GM21367 (cell line): ENCODE measurements around the gene PIK3R6.

ENCODE experiments used
- ATAC-seq: cut with Tn5 transposase; IDR thresholded peaks from one replicate; pipeline ENCODE4 v1.9.1; 2021; ENCODE audit not compliant: unreplicated experiment

The PIK3R6 gene

DNA sequence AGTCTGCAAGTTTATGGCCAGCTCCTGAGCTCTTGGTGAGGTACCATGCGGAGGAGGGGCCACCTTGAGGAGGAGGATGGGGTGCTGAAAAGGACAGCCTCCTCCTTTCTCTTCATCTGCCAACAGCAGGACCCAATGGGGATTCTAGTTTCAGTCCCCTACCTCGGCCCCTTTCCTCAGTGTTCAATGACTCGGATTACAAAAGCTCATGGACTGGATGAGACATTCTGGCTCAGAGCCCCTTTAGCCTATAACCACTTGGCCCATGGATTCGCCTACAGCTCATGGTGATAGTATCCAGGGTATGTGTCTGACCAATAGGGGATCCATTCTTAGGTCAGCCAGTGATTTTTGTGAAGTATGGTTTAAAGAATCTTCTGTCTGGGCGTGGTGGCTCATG is 8.5 kb upstream of the PIK3R6 start:
- no peak for ATAC-seq

DNA sequence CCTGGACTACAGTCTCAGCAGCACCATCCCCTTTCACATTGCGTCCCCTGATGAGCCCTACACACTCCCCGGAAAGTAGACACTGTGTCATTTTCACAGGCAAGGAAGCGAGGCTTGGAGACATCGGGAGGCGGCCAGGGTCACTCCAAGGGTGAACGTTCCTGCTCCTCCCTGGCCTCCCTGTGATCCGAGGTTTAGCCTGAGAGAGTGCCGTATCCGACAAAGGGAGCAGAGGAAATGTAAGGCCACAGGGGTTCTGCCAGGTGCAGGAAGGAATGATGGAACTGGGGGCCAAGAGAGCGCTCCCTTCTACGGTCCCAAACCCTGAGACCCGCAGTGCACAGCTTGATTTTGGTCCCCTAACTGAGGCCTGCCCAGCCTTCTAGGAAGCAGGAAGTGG is 8.0 kb upstream of the PIK3R6 start:
- no peak for ATAC-seq

DNA sequence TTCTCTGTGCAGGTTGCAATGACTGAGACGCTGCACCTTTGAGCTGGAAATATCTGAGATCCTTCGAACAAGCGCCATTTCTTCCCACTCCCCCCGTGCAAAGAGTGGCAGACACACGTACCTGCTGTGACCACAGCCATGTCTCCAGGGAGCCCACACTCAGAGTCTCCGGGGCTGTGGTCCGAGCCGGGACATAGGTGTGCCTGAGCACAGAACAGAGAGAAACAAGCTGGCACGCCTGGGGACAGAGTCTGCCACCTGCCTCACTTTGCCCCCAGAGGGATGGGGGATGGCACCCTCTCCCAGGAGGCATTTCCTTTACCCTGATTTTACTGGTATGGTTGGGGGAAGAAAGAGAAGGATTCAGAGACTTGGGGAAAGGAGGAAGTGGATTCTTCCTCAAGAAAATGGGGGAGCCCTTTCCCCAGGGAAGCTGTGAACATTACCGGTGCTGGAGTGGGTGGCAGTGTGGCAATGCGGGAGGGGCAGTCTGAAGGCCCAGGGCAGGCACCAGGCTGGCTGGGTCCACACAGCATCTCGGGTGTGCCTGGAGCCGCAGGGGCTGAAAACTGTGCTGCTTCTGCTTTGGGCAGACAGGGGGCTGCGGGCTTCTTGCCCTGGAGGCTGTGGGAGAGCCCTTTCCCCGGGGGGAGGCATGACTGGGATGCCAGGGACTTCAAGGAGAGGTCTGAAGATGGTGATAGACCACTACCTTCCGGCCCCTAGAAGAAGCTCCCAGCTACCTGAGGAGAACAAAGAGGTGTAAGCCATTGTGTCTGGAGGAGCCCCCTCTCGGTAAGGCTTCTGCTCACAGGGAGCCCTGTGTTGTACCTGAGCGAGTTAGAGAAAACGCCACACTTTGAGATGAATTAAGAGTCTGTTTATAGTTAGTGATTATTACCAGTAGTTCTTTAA is 6.6 kb upstream of the PIK3R6 start:
- no peak for ATAC-seq

DNA sequence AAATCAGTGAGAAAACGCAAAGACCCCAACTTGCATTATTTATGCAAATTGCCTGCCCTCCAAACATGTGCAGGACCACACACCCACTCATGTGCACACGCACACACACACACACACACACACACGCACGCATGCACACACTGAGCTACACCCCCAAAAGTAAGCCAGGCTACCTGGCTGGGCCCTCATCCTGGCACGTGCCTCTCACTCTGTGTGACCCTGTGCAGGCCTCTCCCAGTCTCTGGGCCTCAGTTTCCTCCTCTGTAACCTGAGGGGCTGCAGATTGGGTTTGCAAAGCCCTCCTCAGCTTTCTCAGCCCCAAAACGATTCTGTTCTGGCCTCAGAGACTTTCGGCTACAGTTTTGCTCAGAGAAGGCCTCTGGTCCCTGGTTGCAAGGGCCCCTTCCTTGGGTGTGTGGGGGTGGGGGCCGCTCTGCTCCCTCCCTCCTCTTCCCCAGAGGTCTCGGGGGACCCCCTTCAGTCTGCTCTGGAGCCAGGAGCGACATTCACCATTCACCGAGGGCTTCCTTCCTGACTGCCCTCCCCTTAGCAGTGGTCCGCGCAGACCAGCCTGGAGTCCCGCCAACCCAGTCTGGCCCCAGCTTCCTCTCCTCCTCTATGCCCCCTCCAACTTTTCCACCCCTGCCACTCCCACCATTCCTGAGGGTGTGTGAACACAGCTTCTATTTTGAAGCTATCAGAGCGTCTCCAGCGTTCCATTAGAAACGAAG is 5.4 kb upstream of the PIK3R6 start:
- no peak for ATAC-seq

DNA sequence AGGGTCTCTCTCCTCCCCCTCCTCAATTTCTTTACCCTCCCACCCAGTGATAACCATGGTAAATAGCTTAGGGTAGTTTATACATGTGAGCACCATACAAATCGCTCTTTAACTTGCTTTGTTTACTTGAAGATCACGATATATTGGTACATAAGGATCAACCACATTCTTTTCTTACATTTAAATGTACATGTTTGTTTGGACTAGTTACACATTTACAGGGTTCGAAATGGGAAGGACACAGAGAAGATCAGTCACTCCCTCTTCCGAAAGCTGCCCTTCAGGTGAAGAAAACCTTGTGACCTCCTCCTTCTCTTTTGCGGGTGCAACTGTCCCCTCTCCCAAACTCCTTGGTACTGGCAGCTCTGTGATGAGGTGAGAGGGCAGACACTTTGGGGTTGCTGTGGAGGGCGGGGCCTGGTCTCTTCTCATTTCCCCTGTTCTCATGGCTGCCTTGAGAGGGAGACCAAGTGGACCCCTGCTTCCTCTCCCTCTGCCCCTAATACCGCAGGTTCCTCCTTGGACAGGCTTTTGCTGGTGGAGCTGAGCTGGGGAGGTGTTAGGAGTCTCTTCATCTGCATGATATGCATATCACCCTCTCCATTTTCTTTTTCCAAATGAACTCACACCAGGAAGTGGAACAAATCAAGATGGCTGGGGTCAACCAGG is 4.7 kb upstream of the PIK3R6 start:
- no peak for ATAC-seq

DNA sequence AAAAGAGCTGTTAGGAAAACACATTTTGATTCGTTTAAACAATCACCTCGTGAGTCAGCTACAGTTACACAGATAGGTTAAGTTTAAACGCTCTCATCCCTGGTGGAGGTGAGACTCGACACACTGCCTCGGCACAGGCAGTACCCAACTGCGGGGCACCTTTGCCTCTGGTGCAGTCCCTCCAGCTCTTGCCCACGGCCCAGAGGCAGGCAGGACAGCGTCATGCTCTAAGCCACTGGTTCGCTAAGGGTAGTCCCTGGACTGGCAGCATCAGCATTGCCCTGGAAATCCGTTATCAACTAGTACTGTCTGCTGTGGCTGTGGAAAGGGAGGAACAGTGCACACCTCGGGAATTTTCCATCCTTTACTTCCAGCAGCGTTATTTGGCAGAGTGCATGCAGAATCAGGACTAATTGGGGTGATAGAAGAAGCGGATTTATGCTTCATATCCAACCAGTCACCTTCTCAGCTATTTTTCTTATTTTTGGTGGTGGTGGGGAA is 3.7 kb upstream of the PIK3R6 start:
- ATAC-seq = no peak

DNA sequence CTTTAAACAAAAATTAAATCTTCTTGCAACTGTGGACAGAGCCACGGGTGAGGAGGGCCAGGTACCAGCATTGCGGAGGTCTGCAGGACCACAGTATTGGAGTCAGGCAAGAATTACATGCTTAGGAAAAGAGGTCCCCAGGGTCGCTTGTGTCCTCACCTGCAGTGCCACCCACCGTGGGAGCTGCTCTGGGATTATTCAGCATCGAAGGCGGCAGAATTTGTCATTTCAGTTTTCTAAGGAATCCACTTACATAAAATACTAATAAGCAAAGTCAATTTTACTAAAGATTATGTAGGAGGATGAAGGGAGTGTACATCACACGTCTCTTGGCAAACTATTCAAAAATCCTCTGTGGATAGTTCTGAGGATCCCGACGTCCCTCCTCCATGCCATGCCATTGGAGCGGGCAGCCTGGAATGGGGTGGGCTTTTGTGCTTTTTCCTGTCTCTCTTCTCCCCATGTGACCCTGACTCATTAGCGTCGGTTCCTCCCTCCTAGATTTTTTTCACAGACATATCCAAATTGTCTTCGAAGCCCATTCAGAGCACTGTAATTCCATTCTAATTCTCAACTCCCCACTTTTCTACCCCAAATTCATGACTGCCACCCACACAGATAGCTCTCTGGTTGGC is 3.0 kb upstream of the PIK3R6 start:
- ATAC-seq = no peak

DNA sequence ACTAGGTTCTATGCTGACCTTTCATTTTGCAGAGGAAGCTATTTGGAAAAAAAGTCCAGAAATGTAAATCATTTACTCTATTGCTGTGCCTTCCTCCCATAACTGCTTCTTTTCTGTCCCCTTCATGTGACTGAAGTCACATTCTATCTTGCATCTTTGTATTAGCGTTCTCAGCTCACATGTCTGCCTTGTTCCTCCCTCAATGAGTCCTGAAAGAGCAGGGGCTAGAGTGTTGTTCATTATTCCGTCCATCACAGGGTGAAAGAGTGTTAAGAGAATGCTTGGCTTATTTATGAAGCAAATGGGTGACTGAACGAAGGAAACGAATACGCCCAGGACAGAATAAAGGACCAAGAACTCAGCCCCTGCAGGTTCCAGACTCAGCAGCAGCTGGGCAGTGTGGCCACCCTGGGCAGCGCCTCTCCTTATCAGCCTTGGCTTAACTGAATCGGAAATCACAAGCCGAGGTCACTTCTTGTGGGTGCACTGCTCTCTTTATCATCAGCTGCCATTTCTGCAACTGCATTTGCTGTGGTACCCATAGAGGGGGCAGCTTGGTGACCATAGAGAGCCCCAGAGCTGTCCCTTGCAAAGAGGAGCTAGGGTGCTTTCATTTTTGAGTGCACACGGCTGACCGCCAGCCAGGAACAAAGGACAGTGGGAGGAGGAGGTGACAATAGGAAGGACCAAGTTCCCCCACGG is 1.8 kb upstream of the PIK3R6 start:
- no peak for ATAC-seq

DNA sequence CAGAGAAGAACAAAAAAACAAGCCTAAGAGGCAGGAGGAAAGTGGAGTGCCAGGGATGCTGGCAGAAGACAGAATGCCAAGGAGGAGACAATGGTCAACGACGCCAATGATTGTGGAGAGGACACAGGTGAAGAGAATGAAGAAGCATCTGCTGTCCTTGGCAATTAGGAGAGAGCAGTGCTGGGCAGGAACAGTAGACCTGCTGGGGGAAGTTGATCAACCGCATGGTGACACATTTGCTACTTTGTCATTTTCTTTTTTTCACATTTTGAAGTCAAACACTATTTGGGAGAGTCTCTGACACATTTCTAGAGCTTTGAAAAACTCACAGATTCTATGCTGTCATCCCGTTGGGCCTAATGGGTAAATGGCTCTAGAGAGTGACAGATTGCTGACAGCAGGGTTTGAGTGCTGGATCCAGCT is 1.1 kb upstream of the PIK3R6 start:
- no peak for ATAC-seq

DNA sequence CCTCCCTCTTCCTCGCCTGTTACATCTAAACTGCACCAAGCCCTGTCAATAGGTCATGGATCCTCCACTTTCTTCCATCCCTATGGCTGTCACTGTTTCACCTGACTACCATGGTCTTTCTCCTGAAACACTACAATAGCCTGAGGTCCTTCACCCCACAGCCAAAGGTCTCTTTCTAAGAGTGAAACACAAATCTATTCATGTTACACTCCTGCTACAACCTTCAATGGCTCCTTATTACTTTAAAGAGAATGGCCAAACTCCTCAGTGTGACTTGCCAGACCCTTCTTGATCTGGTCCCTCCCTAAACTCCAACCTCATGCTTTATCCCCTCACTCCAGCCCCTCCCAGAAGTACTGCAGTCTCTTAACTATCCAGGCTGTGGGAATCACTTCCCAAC is 618 bp upstream of the PIK3R6 start:
- ATAC-seq = no peak

DNA sequence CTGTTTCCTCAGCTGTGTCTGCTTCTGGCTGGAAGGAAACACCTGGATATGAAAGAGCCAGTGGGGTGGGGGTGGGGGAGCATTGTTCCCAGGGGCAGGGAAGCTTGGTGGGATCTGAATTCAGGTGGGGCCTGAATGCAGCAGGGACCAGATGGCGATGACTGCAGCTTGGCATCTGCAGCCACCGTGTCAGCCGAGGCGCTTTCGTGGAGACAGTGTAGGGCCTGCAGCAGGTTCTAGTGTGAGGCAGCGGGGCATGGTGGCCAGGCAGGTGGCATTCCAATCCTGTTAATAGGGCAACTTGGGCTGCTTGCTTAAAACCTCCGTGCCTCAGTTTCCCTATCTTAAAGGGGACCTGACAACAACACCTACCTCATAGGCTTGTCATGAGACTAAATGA is 1.7 kb downstream of the PIK3R6 start:
- no peak for ATAC-seq

DNA sequence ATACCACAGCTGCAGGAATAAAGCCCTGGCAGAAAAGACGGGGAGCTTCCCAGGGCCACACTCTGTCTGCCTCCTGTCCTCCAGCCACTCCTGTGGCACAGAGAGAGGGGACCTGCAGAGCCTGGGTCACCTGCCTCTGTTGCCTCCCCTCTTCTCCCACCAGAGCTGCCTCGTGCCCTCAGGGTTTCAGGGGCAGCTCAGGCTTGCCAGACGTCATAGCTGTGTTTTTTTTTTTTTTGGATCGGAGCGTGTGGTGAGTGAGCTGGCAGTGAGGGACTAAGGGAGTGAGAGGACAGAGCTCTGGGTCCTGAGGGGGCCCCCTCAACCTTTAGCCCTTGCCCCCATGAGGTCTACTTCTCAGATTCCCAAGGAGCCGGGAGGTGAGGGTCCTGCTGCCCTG is 2.1 kb downstream of the PIK3R6 start:
- ATAC-seq = no peak

DNA sequence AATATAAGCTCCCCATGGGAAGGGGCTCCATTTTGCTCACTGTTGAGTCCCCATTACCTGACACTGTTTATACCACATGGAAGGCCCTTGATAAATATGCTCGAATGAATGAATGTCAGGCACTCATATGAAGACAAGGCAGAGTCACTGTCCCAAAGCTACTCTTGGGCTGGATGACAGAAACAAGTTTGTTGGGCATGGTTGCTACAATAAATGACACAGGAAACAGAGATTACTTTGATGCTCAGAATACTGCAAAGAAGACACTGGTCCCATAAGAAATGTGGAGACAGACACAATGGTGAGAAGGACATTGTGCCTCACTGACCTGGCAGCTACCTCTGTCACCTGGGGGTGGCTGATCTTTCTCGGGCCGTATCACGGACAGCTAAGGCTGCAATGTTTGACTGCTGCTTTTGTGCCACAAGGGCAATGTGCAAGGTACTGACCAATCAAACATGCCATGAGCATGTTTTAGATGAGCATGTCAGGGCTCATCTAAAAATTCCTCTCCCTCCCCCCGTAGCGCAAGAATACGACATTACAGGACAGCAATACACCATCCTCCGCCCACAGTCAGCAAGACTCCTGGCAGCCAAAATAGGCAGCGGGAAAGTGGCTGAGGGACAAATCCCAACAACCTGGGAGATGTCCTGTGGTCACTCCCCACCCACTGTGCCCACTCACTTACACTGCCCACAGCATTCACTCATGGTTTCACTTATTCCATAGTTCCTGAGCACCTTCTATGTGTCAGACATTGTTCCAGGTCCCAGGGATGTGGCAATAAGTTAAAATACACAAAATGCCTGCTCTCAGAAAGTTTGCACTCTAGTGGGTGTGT is 5.0 kb downstream of the PIK3R6 start:
- ATAC-seq = no peak

DNA sequence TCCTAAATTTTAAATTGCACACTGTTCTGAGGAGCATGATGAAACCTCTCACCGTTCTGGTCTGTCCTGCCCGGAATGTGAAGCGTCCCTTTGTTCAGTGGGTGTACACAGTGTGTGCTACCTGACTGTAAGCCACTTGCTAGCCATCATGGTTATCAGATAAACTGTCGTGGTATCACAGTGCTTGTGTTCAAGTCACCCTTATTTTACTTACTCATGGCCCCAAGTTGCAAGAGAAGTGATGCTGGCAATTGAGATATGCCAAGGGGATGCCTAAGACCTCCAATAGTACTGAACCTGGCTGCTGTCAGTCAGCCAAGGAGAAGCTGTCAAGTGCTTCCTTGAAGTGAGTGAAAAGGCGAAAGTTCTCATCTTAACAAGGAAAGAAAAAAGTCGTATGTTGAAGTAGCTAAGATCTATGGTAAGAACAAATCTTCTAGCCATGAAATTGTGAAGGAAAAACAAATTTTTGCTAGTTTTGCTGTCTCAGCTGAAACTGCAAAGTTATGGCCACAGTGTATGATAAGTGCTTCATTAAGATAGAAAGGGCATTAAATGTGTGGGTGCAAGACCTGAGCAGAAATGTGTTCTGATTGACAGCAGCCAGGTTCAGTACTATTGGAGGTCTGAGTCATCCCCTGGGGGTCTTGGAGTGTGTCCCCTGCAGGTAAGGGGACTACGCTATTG is 5.8 kb downstream of the PIK3R6 start:
- no peak for ATAC-seq

DNA sequence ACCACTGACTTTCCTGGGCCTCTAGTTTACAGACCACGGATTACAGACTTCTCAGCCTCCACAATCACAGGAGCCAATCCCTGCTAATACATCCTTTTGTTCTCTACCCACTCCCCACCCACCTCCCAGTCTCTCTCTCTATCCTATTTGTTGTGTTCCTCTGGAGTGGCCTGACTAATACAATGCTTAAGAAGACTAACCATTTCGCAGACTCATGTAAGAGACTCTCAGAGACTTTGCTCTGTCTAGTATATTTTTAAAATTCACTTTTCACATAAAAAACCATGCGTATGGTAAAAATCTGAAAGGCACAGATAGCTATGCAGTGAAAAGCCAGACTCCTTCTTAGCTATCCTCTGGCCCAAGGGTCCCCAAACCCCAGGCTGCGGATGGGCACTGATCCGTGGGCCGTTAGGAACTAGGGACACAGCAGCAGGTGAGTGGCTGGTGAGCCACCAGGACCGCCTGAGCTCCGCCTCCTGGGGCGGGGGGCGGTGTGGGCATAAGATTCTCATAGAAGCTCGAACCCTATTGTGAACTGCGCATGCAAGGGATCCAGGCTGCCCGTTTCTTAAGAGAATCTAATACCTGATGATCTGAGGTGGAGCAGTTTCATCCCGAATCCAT is 7.6 kb downstream of the PIK3R6 start:
- ATAC-seq = no peak

DNA sequence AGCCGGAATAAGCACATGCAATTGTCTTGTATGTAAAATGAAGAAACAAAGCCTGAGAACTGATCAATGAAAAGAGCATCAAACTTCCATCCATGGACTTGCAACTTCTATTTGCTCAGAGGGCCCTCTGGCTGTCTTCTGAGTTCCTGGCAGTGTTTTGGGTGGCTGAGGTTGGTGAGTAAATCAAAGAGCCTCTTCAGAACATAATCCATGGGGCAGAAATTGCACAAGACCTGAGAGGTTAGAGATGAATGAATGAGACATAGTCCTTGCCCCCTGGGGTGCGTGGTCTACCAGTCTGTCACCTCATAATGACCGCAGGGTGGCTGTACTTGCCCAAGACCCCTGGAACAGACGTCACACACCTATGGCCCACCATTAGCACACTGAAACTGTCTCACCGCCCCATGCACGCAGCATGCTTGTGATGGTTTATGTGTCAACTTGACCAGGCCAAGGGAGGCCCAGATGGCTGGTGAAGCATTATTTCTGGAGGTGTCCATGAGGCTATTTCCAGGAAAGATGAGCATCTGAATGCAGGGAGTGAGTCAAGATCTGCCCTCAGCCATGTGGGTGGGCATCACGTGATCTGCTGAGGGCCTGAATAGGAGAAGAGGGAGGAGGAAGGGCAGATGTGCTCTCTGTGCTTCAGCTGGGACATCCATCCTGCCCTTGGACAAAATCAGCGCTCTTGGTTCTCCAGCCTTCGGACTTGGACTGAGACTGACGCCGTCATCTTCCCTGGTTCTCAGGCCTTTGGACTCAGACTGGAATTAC is 8.3 kb downstream of the PIK3R6 start:
- no peak for ATAC-seq

DNA sequence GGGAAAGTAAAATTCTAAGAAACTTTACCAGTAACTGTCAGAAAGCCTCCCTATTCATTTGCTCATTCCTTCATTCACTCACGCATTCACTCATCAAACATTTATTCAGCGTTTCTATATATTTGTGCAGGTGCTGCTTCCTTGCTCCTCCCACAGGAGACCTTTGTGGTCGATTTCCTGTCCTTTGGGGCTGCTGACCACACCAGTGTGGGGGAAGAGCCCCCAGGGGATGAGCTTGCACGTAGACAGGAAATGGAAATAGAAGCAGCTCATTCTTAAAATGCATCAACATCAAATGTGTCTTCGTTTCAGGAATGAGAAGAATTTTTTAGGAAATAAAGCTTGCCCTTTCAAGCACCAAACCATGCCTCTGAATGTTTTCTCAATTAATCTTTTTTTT is 9.6 kb downstream of the PIK3R6 start:
- ATAC-seq = no peak
